Endothelial cell of umbilical vein (primary cell): ENCODE data around the gene UBE2QL1. TPM values are rescaled to one million over a fixed set of nuclear protein-coding genes. Genes with fewer than 3 reads are reported as not detected.

Source experiments
- BruUV-seq: library from RNA; stranded (reverse); fragments of 400-500 nt; replicated peaks from 2 replicates; lab custom pipeline; 2021; lab: Mats Ljungman, UMichigan
- CTCF ChIA-PET: fragments of 300-600, 350-600 bp; sonication (Branson Sonifier 250); formaldehyde crosslinking; loops from one replicate; lab custom pipeline; 2021; ENCODE audit warnings: antibody characterized with exemption, inconsistent platforms; lab: Charles Lee
- POLR2A ChIA-PET: fragments of 300-600, 350-600 bp; sonication (Branson Sonifier 250); formaldehyde crosslinking; loops from one replicate; lab custom pipeline; 2021; ENCODE audit warnings: antibody characterized with exemption, inconsistent platforms; lab: Charles Lee
- DNase-seq: peaks from one replicate; pipeline ENCODE4 v3.0.0-alpha.2; 2011; ENCODE audit warnings: low read depth, low spot score
- FAIRE-seq: peaks from 2 replicates; lab custom pipeline; 2011; peaks lifted over from hg19 to GRCh38; lab: Jason Lieb, UNC
- H2AFZ ChIP-seq: 2 replicates; pipeline ENCODE4 v1.6.0; 2012; ENCODE audit warnings: low read depth, low read length, control low read depth, inconsistent platforms
- H3K27ac ChIP-seq: 2 replicates; pipeline ENCODE4 v1.5.1; 2011; ENCODE audit warnings: low read depth, mild to moderate bottlenecking, control low read depth, low read length, moderate library complexity; ENCODE audit not compliant: insufficient read depth
- H3K27me3 ChIP-seq, 2 experiments: 2 replicates each; pipeline versions ENCODE4 v1.6.0 to v1.6.1; 2011; ENCODE audit warnings: low read length in 2 of 2, mixed read lengths in 1 of 2; ENCODE audit not compliant: control insufficient read depth in 2 of 2, insufficient read depth in 2 of 2
- H3K36me3 ChIP-seq, 2 experiments: 2 replicates in 1 of 2; 3 replicates in 1 of 2; pipeline ENCODE4 v1.5.1; 2011; ENCODE audit warnings: low read length in 2 of 2, mild to moderate bottlenecking in 1 of 2, moderate library complexity in 1 of 2; ENCODE audit not compliant: control insufficient read depth in 2 of 2, insufficient read depth in 2 of 2; ENCODE audit errors: extremely low read depth in 1 of 2
- H3K4me1 ChIP-seq: 3 replicates; pipeline ENCODE4 v1.5.1; 2011; ENCODE audit warnings: mild to moderate bottlenecking, low read length; ENCODE audit not compliant: control insufficient read depth, insufficient read depth; ENCODE audit errors: extremely low read depth
- H3K4me2 ChIP-seq: 2 replicates; pipeline ENCODE4 v1.6.1; 2011; ENCODE audit warnings: low read length, control low read depth, mixed read lengths; ENCODE audit not compliant: insufficient read depth
- H3K4me3 ChIP-seq, 3 experiments: fragments of 200-600 bp in 1 of 3; sonication (generic), shearing (Covaris generic) in 1 of 3; replicated peaks in 1 of 3; 2 replicates each; pipeline ENCODE4 v1.5.1; 2011 to 2016; ENCODE audit warnings: control low read depth in 3 of 3, low read length in 3 of 3, mild to moderate bottlenecking in 2 of 3, inconsistent platforms in 1 of 3, low read depth in 1 of 3, moderate library complexity in 1 of 3; ENCODE audit not compliant: insufficient read depth in 1 of 3
- H3K79me2 ChIP-seq: 2 replicates; pipeline ENCODE4 v1.6.0; 2012; ENCODE audit warnings: low read length, inconsistent platforms; ENCODE audit not compliant: control insufficient read depth, insufficient read depth
- H3K9ac ChIP-seq: replicated peaks from 2 replicates; pipeline ENCODE3; 2011; ENCODE audit warnings: low read length, control low read depth; ENCODE audit not compliant: insufficient read depth; ENCODE audit errors: extremely low read depth
- H3K9me1 ChIP-seq: replicated peaks from 3 replicates; pipeline ENCODE4 v1.6.0; 2011; ENCODE audit warnings: mild to moderate bottlenecking, low read length; ENCODE audit not compliant: control insufficient read depth, insufficient read depth; ENCODE audit errors: extremely low read depth
- H3K9me3 ChIP-seq: replicated peaks from 2 replicates; pipeline ENCODE4 v1.5.1; 2012; ENCODE audit warnings: low read length, inconsistent platforms; ENCODE audit not compliant: control insufficient read depth, insufficient read depth
- H4K20me1 ChIP-seq: replicated peaks from 2 replicates; pipeline ENCODE3; 2011; ENCODE audit warnings: mild to moderate bottlenecking, low read length; ENCODE audit not compliant: control insufficient read depth, insufficient read depth; ENCODE audit errors: extremely low read depth
- CTCF ChIP-seq, 2 donors: IDR thresholded peaks; 1 replicate in 1 of 2; 2 replicates in 1 of 2; pipeline ENCODE4 v1.5.1; 2011; ENCODE audit warnings: low read length in 2 of 2, mild to moderate bottlenecking in 2 of 2, moderate library complexity in 2 of 2, control low read depth in 1 of 2, inconsistent platforms in 1 of 2, low read depth in 1 of 2; ENCODE audit not compliant: insufficient read depth in 1 of 2; ENCODE audit errors: extremely low read depth in 1 of 2
- EZH2 ChIP-seq: IDR thresholded peaks from 2 replicates; pipeline ENCODE4 v1.6.1; 2012; ENCODE audit warnings: borderline replicate concordance, low read depth, mild to moderate bottlenecking, moderate library complexity, low read length, inconsistent platforms; ENCODE audit not compliant: severe bottlenecking
- FOS ChIP-seq: IDR thresholded peaks from 2 replicates; pipeline ENCODE4 v1.6.1; 2011; ENCODE audit warnings: mild to moderate bottlenecking, low read length, moderate library complexity, borderline replicate concordance; ENCODE audit not compliant: insufficient read depth
- GATA2 ChIP-seq: IDR thresholded peaks from 2 replicates; pipeline ENCODE4 v1.7.0; 2011; ENCODE audit warnings: low read depth, mild to moderate bottlenecking, moderate library complexity, mixed read lengths, low read length; ENCODE audit not compliant: insufficient read length, insufficient read depth
- JUN ChIP-seq: IDR thresholded peaks from 2 replicates; pipeline ENCODE4 v1.6.1; 2011; ENCODE audit warnings: borderline replicate concordance, low read depth; ENCODE audit not compliant: insufficient read length, insufficient read depth
- MAX ChIP-seq: IDR thresholded peaks from 2 replicates; pipeline ENCODE4 v1.6.1; 2011; ENCODE audit not compliant: insufficient read depth, insufficient read length
- MYC ChIP-seq: IDR thresholded peaks from one replicate; pipeline ENCODE4 v1.6.1; 2011; ENCODE audit warnings: mild to moderate bottlenecking, low read depth, low read length
- POLR2A ChIP-seq: IDR thresholded peaks from 2 replicates; pipeline ENCODE4 v1.6.1; 2012; ENCODE audit warnings: low read depth, mild to moderate bottlenecking, control low read depth, low read length
- POLR2AphosphoS5 ChIP-seq: IDR thresholded peaks from 2 replicates; pipeline ENCODE4 v1.6.1; 2012; ENCODE audit warnings: low read depth, mild to moderate bottlenecking, control low read depth, low read length, moderate library complexity; ENCODE audit not compliant: insufficient read depth
- dilution Hi-C: fragments of 300-500 bp; cut with MboI; formaldehyde crosslinking; loops from one replicate; pipeline ENCODE4 v1.15.0; 2019; ENCODE audit warnings: low sequenced_read_pairs; ENCODE audit not compliant: extremely low pct_ligation_motif_present
- intact Hi-C: fragments of 100-400 bp; cut with micrococcal nuclease; formaldehyde crosslinking; loops from one replicate; pipeline ENCODE4 v1.10.0; 2022
- polyA plus RNA-seq, 4 experiments: library from polyadenylated mRNA; depleted of rRNA in 3 of 4; stranded (reverse) in 3 of 4; unstranded in 1 of 4; fragments of >200 nt; gene quantifications; 2 replicates each; pipeline versions ENCODE4 v1.2.1 to v1.2.3, GENCODE V29; 2011 to 2012; ENCODE audit warnings: missing spikeins in 1 of 4
- total RNA-seq: library from RNA; stranded (reverse); gene quantifications from 2 replicates; pipeline ENCODE4 v1.2.3, GENCODE V29; 2021

Gene UBE2QL1
- total and polyA plus RNA-seq, 2 donors (not counting 3 experiments of a cell fraction or from before 2014, with no cell fraction given), result 0.04 to 0.15 TPM

- H2AFZ ChIP-seq, result no peak overlapping the region
- H3K4me2 ChIP-seq, result no peak overlapping the region
- intact Hi-C loops, result no loop called here
- dilution Hi-C loops, result no loop called here
- H3K9me1 ChIP-seq, result no peaks in the 10 kb centered on the region
- FAIRE-seq (no peak), DNase-seq (no peak)
- ChIA-PET CTCF (no interaction called here), POLR2A (no interaction called here)
- H3K9ac ChIP-seq, result no peak overlapping the region
- peaks cover 0 to 3% of the 10 kb centered on the region in 2 experiments for H3K27me3 ChIP-seq
- H3K27ac ChIP-seq, result no peak overlapping the region
- TF ChIP-seq GATA2 (peak; percentile 20), CTCF (IDR thresholded peaks at IDR 0.05; ENCODE audit: extremely low read depth in 1 of 2, insufficient read depth in 1 of 2, low read depth in 1 of 2, low read length in 2 of 2) (no peak)
- H3K9me3 ChIP-seq, result no peaks in the 10 kb centered on the region
- H3K79me2 ChIP-seq, result no peaks in the 10 kb centered on the region
- H3K4me3 ChIP-seq, result no peak overlapping the region
- H4K20me1 ChIP-seq, result no peaks in the 10 kb centered on the region
- H3K36me3 ChIP-seq, result no peaks in the 10 kb centered on the region
- no TSS peak for BruUV-seq
- H3K4me1 ChIP-seq, result peaks cover 16% of the 10 kb centered on the region
Observed at GRCh38 chr5:6427694-6428093, 21.0 kb upstream of the UBE2QL1 start.

GRCh38 chr5:6430418-6431028 is 18.1 kb upstream of the UBE2QL1 start:
- no peak overlapping the region for H3K4me2 ChIP-seq
- peaks cover 2% of the 10 kb centered on the region for H3K4me1 ChIP-seq
- H3K9ac ChIP-seq, result no peak overlapping the region
- FAIRE-seq (no peak), DNase-seq (no peak)
- no peak overlapping the region for H3K27ac ChIP-seq
- H4K20me1 ChIP-seq, result no peaks in the 10 kb centered on the region
- no peak overlapping the region for H3K4me3 ChIP-seq
- no peaks in the 10 kb centered on the region for H3K9me3 ChIP-seq
- TF ChIP-seq POLR2AphosphoS5, result no peak
- TF ChIP-seq FOS, result no peak
- no peak for TF ChIP-seq MAX
- TF ChIP-seq JUN, result no peak
- no peak for TF ChIP-seq GATA2
- no peak for TF ChIP-seq EZH2
- no peak for TF ChIP-seq POLR2A
- no peak for TF ChIP-seq MYC
- no peak for TF ChIP-seq CTCF (IDR thresholded peaks at IDR 0.05; ENCODE audit: extremely low read depth in 1 of 2, insufficient read depth in 1 of 2, low read depth in 1 of 2, low read length in 2 of 2)
- H2AFZ ChIP-seq, result no peak overlapping the region
- H3K27me3 ChIP-seq, result peaks cover 5% of the 10 kb centered on the region in 2 experiments
- H3K9me1 ChIP-seq, result no peaks in the 10 kb centered on the region
- ChIA-PET POLR2A (no interaction called here), CTCF (no interaction called here)
- BruUV-seq, result no TSS peak
- no peaks in the 10 kb centered on the region for H3K79me2 ChIP-seq
- no peaks in the 10 kb centered on the region for H3K36me3 ChIP-seq
- dilution Hi-C loops (no loop called here), intact Hi-C loops (no loop called here)
